IMR-90 (cell line): ENCODE results near the gene CDCA4. TPM values are rescaled to one million over a fixed set of nuclear protein-coding genes. Genes with fewer than 3 reads are reported as not detected.

Source experiments
- ATAC-seq: fragments of 200-7000 bp; cut with Tn5 transposase; 2 replicates; pipeline ENCODE4 v1.9.1; 2020; ENCODE audit warnings: low read depth, mild to moderate bottlenecking, moderate library complexity
- BruUV-seq: library from RNA; stranded (reverse); fragments of 400-500 nt; replicated peaks from 2 replicates; lab custom pipeline; 2021; lab: Mats Ljungman, UMichigan
- CTCF ChIA-PET: fragments of 300-600 bp; formaldehyde crosslinking; extraction: SDS; loops from one replicate; lab custom pipeline; 2021; ENCODE audit warnings: antibody characterized with exemption; lab: Yijun Ruan, JAX
- POLR2A ChIA-PET: fragments of 300-600 bp; sonication (Branson Sonifier 250); formaldehyde crosslinking; loops from one replicate; lab custom pipeline; 2022; ENCODE audit warnings: antibody characterized with exemption; ENCODE audit not compliant: unreplicated experiment; lab: Charles Lee
- DNase-seq: peaks from one replicate; pipeline ENCODE4 v3.0.0; 2013
- H2AFZ ChIP-seq: replicated peaks from 2 replicates; pipeline ENCODE3; 2013; ENCODE audit warnings: low read length, mild to moderate bottlenecking; ENCODE audit not compliant: poor library complexity
- H2AK5ac ChIP-seq: 2 replicates; pipeline ENCODE4 v1.6.1; 2013; ENCODE audit warnings: low read depth, low read length, inconsistent platforms
- H2AK9ac ChIP-seq: replicated peaks from 2 replicates; pipeline ENCODE3; 2013; ENCODE audit warnings: mild to moderate bottlenecking, low read depth, low read length, moderate library complexity; ENCODE audit not compliant: poor library complexity
- H2BK120ac ChIP-seq: 2 replicates; pipeline ENCODE4 v1.6.1; 2013; ENCODE audit warnings: low read depth, low read length, inconsistent platforms
- H2BK15ac ChIP-seq: 3 replicates; pipeline ENCODE4 v1.6.1; 2013; ENCODE audit warnings: low read depth, low read length, inconsistent platforms
- H2BK20ac ChIP-seq: 2 replicates; pipeline ENCODE4 v1.6.1; 2013; ENCODE audit warnings: low read depth, mild to moderate bottlenecking, inconsistent platforms, low read length, moderate library complexity
- H2BK5ac ChIP-seq: 2 replicates; pipeline ENCODE4 v1.6.1; 2013; ENCODE audit warnings: mild to moderate bottlenecking, low read depth, low read length, inconsistent platforms; ENCODE audit not compliant: poor library complexity, severe bottlenecking
- H3K14ac ChIP-seq: replicated peaks from 2 replicates; pipeline ENCODE4 v1.6.1; 2013; ENCODE audit warnings: low read depth, low read length, inconsistent platforms
- H3K18ac ChIP-seq: 2 replicates; pipeline ENCODE4 v1.6.1; 2013; ENCODE audit warnings: low read depth, low read length, control low read depth
- H3K23ac ChIP-seq: 2 replicates; pipeline ENCODE4 v1.6.1; 2013; ENCODE audit warnings: low read depth, low read length, inconsistent platforms
- H3K27ac ChIP-seq: 2 replicates; pipeline ENCODE4 v1.5.1; 2013; ENCODE audit warnings: mild to moderate bottlenecking, control low read depth, low read length; ENCODE audit not compliant: insufficient read depth
- H3K27me3 ChIP-seq: 2 replicates; pipeline ENCODE4 v1.6.1; 2013; ENCODE audit warnings: low read length; ENCODE audit not compliant: control insufficient read depth, insufficient read depth
- H3K36me3 ChIP-seq: 2 replicates; pipeline ENCODE4 v1.6.1; 2013; ENCODE audit warnings: low read length, mixed read lengths; ENCODE audit not compliant: control insufficient read depth, insufficient read depth
- H3K4ac ChIP-seq: 2 replicates; pipeline ENCODE4 v1.6.1; 2013; ENCODE audit warnings: low read depth, low read length, inconsistent platforms
- H3K4me1 ChIP-seq: 2 replicates; pipeline ENCODE4 v1.6.1; 2013; ENCODE audit warnings: low read length, mixed read lengths; ENCODE audit not compliant: control insufficient read depth, insufficient read depth
- H3K4me2 ChIP-seq: 2 replicates; pipeline ENCODE4 v1.6.1; 2013; ENCODE audit warnings: low read depth, mild to moderate bottlenecking, control low read depth, low read length, moderate library complexity
- H3K4me3 ChIP-seq: 2 replicates; pipeline ENCODE4 v1.5.1; 2013; ENCODE audit warnings: low read depth, mild to moderate bottlenecking, control low read depth, low read length, moderate library complexity; ENCODE audit not compliant: insufficient read depth
- H3K56ac ChIP-seq: 2 replicates; pipeline ENCODE4 v1.6.1; 2013; ENCODE audit warnings: low read length, inconsistent platforms; ENCODE audit not compliant: insufficient read depth; ENCODE audit errors: extremely low read depth
- H3K79me1 ChIP-seq, 2 experiments: 2 replicates each; pipeline ENCODE4 v1.6.1; 2013; ENCODE audit warnings: low read length in 2 of 2, inconsistent platforms in 1 of 2, low read depth in 1 of 2
- H3K9ac ChIP-seq: 2 replicates; pipeline ENCODE4 v1.6.1; 2013; ENCODE audit warnings: low read depth, low read length, control low read depth
- H3K9me1 ChIP-seq: 2 replicates; pipeline ENCODE4 v1.6.1; 2013; ENCODE audit warnings: low read length, inconsistent platforms; ENCODE audit not compliant: insufficient read depth
- H3K9me3 ChIP-seq: 2 replicates; pipeline ENCODE4 v1.6.1; 2013; ENCODE audit warnings: low read length; ENCODE audit not compliant: control insufficient read depth, insufficient read depth
- H4K20me1 ChIP-seq: 2 replicates; pipeline ENCODE4 v1.6.1; 2013; ENCODE audit warnings: low read length, inconsistent platforms; ENCODE audit not compliant: insufficient read depth
- H4K5ac ChIP-seq: 2 replicates; pipeline ENCODE4 v1.6.1; 2013; ENCODE audit warnings: mild to moderate bottlenecking, low read depth, low read length, control low read depth
- H4K8ac ChIP-seq, 2 experiments: 2 replicates each; pipeline ENCODE4 v1.6.1; 2013; ENCODE audit warnings: low read depth in 2 of 2, low read length in 2 of 2, control low read depth in 1 of 2, inconsistent platforms in 1 of 2
- H4K91ac ChIP-seq: 2 replicates; pipeline ENCODE4 v1.6.1; 2013; ENCODE audit warnings: low read depth, low read length, inconsistent platforms; ENCODE audit not compliant: insufficient read depth
- BHLHE40 ChIP-seq: fragments of 150-350 bp; IDR thresholded peaks from 2 replicates; pipeline ENCODE4 v1.6.1; 2016; ENCODE audit warnings: mild to moderate bottlenecking, low read depth, low read length
- CHD1 ChIP-seq: IDR thresholded peaks from 2 replicates; pipeline ENCODE4 v1.6.1; 2012; ENCODE audit warnings: low read depth, low read length, improper control_type of control experiment
- FOS ChIP-seq: fragments of 150-350 bp; IDR thresholded peaks from 2 replicates; pipeline ENCODE4 v1.6.1; 2016; ENCODE audit warnings: low read depth, low read length
- MAFK ChIP-seq: IDR thresholded peaks from 2 replicates; pipeline ENCODE4 v1.6.1; 2012; ENCODE audit warnings: low read depth, low read length, improper control_type of control experiment
- MAZ ChIP-seq: IDR thresholded peaks from 2 replicates; pipeline ENCODE4 v1.6.1; 2012; ENCODE audit warnings: low read depth, mild to moderate bottlenecking, low read length, improper control_type of control experiment, moderate library complexity, borderline replicate concordance
- NFE2L2 ChIP-seq: fragments of 150-350 bp; IDR thresholded peaks from 2 replicates; pipeline ENCODE4 v1.6.1; 2016; ENCODE audit warnings: low read depth, mild to moderate bottlenecking, low read length
- POLR2A ChIP-seq: IDR thresholded peaks from 2 replicates; pipeline ENCODE4 v1.6.1; 2012; ENCODE audit warnings: mild to moderate bottlenecking, low read depth, low read length
- RCOR1 ChIP-seq: IDR thresholded peaks from 2 replicates; pipeline ENCODE4 v1.6.1; 2012; ENCODE audit warnings: mild to moderate bottlenecking, low read length, improper control_type of control experiment; ENCODE audit not compliant: insufficient replicate concordance
- SMC3 ChIP-seq: fragments of 150-350 bp; IDR thresholded peaks from 2 replicates; pipeline ENCODE4 v1.6.1; 2016; ENCODE audit warnings: low read depth, mild to moderate bottlenecking, antibody characterized with exemption, low read length, moderate library complexity
- USF2 ChIP-seq: fragments of 150-350 bp; IDR thresholded peaks from 2 replicates; pipeline ENCODE4 v1.6.1; 2017; ENCODE audit warnings: mild to moderate bottlenecking, antibody characterized with exemption, low read length, low read depth
- WGBS, 2 experiments: methylation state at CpG; one replicate each; pipeline versions ENCODE4 v1.1.5 to v1.1.7; 2013; ENCODE audit warnings: missing lambda C conversion rate in 2 of 2; ENCODE audit not compliant: insufficient read length in 1 of 2; ENCODE audit errors: extremely low coverage in 2 of 2; 5-methylcytosine and 5-hydroxymethylcytosine counted together
- dilution Hi-C: fragments of 300-500 bp; cut with HindIII; formaldehyde crosslinking; loops from one replicate; pipeline ENCODE4 v1.14.3; 2018; ENCODE audit warnings: low sequenced_read_pairs; ENCODE audit not compliant: unreplicated experiment
- in situ Hi-C: fragments of 300-500 bp; cut with MboI; formaldehyde crosslinking; loops from 3 replicates; pipeline ENCODE4 v1.14.3; 2019; ENCODE audit warnings: low sequenced_read_pairs, inconsistent platforms, mixed read lengths
- intact Hi-C: fragments of 100-400 bp; cut with micrococcal nuclease; formaldehyde crosslinking; loops from 2 replicates; pipeline ENCODE4 v1.10.0; 2022
- polyA plus RNA-seq, 3 experiments: library from polyadenylated mRNA; depleted of rRNA; stranded (reverse); fragments of >200 nt; gene quantifications; 2 replicates each; pipeline ENCODE4 v1.2.3, GENCODE V29; 2012; ENCODE audit warnings: low replicate concordance in 1 of 3
- total RNA-seq: library from RNA; depleted of rRNA; stranded (reverse); fragments of >200 nt; gene quantifications from 2 replicates; pipeline ENCODE4 v1.2.3, GENCODE V29; 2012

The CDCA4 gene
- total and polyA plus RNA-seq, 2 of the 4 experiments (the other 2 are of a cell fraction): 17.7 to 18.6 TPM

DNA sequence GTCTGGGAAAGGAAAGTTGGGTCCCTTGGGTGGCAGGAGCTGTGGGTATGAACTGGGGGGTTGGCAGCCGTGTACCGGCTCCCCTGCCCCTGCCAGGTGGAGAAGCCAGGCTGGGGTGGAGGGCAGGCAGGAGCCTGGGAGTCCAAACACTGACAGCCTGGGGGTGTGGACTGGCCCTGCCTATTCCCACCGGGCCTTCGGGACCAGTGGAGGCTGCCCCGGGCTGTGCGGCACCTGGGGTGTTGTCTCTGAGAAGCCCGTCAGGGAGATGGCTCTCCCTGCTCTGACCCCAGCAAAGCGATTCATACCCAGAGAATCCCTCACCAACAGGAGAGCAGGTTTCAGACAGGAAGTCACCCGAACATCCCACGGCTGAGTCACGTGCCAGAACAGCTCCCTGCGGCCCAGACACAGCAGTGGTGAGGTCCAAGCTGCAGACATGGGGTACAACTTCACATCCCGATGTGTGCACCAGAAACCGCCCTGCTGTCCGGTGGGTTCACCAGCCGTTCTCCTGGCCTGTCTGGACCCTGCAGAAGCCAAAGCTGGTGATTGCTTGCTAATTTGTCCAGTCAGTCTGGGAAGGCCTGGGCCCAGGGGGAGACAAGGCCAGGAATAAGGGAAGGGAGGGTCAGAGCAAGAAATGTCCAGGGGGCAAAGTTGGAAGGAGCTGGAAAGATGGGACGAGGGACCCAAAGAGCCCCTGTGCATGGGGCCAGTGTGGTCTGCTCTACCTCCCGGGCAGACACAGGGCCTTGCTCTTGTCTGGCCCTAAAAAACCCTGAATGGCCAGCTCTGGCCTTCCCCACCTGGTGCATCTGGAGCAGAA is 46.5 kb upstream of the CDCA4 start:
- Histone ChIP-seq H2AK9ac (peak overlapping the region; percentile 86), H2BK120ac (peak overlapping the region; percentile 29; the same call in 1 of the 2 replicates), H4K20me1 (no peaks in the 10 kb centered on the region), H3K4ac (peak overlapping the region; percentile 72), H3K4me2 (no peak overlapping the region), H4K5ac (no peak overlapping the region), H2BK5ac (no peak overlapping the region), H3K4me1 (peaks cover 7% of the 10 kb centered on the region), H2BK20ac (no peak overlapping the region; the same call in 1 of the 2 replicates), H3K23ac (no peak overlapping the region), H3K36me3 (no peaks in the 10 kb centered on the region), H3K79me1 (no peaks in the 10 kb centered on the region), H3K18ac (no peak overlapping the region), H2AFZ (peak overlapping the region; percentile 90), H4K8ac (peak overlapping the region; percentile 3 to 80; a peak in 2 of 4 replicates), H3K56ac (no peak overlapping the region), H3K4me3 (no peak overlapping the region), H3K9me3 (no peaks in the 10 kb centered on the region), H2AK5ac (peak overlapping the region; percentile 37), H4K91ac (no peak overlapping the region), H3K9me1 (peaks cover 11% of the 10 kb centered on the region; the same call in 1 of the 2 replicates), H3K27me3 (peaks cover 3% of the 10 kb centered on the region; the same call in 1 of the 2 replicates), H3K9ac (no peak overlapping the region), H2BK15ac (no peak overlapping the region), H3K14ac (0 out of 2 replicates have a peak overlapping the region, but pooled peaks have one; percentile 6), H3K27ac (no peak overlapping the region)
- peak; percentile 61 for ATAC-seq
- dilution Hi-C loops: no loop called here
- CTCF ChIA-PET: no interaction called here
- intact Hi-C loops: no loop called here
- BruUV-seq: no TSS peak
- in situ Hi-C loops: no loop called here
- POLR2A ChIA-PET: no interaction called here
- TF ChIP-seq FOS: 0 out of 2 replicates have a peak, but pooled peaks have one; percentile 5
- TF ChIP-seq NFE2L2: no peak
- no peak for TF ChIP-seq MAZ
- no peak for TF ChIP-seq CHD1
- no peak for TF ChIP-seq SMC3
- TF ChIP-seq MAFK: no peak
- TF ChIP-seq BHLHE40: peak; percentile 85
- TF ChIP-seq RCOR1: no peak
- TF ChIP-seq USF2: peak; percentile 84
- TF ChIP-seq POLR2A: no peak
- peak; percentile 61 for DNase-seq
- WGBS, 2 experiments: 76% methylated on average over 8 of the region's 18 CpGs; no CpG with 5 or more reads in 1 of the 2 experiments
